GM19452 (cell line): Measurements from ENCODE around the gene THAP3.
"Not testable (repeated sequence)": the region's sequence is repeated elsewhere in the genome, so short reads cannot be mapped to it uniquely, and the experiment has no call there.

ENCODE experiments used
- ATAC-seq: cut with Tn5 transposase; IDR thresholded peaks from one replicate; pipeline ENCODE4 v1.9.1; 2021; ENCODE audit not compliant: unreplicated experiment

Gene THAP3

GRCh38 chr1:6590046-6590445 is 34.6 kb upstream of the THAP3 start:
- no peak for ATAC-seq

- no peak for ATAC-seq
Measured at GRCh38 chr1:6591222-6591621, 33.4 kb upstream of the THAP3 start.

GRCh38 chr1:6591644-6592043 is 33.0 kb upstream of the THAP3 start:
- no peak for ATAC-seq

- no peak for ATAC-seq
Measured at GRCh38 chr1:6592441-6592840, 32.2 kb upstream of the THAP3 start.

GRCh38 chr1:6592865-6593593 is 31.6 kb upstream of the THAP3 start:
- no peak for ATAC-seq

GRCh38 chr1:6593810-6594209 is 30.9 kb upstream of the THAP3 start:
- no peak for ATAC-seq

- no peak for ATAC-seq
Measured at GRCh38 chr1:6594977-6595740, 29.5 kb upstream of the THAP3 start.

- ATAC-seq: no peak
Measured at GRCh38 chr1:6596351-6596750, 28.3 kb upstream of the THAP3 start.

GRCh38 chr1:6596886-6597776 is 27.5 kb upstream of the THAP3 start:
- no peak for ATAC-seq

- no peak for ATAC-seq
Measured at GRCh38 chr1:6597777-6598131, 26.9 kb upstream of the THAP3 start.

GRCh38 chr1:6599141-6599975 is 25.3 kb upstream of the THAP3 start:
- ATAC-seq: no peak

- not testable (repeated sequence) for ATAC-seq
Measured at GRCh38 chr1:6599991-6600390, 24.7 kb upstream of the THAP3 start.

GRCh38 chr1:6600410-6601048 is 24.1 kb upstream of the THAP3 start:
- no peak for ATAC-seq

GRCh38 chr1:6601049-6601922 is 23.4 kb upstream of the THAP3 start:
- no peak for ATAC-seq

GRCh38 chr1:6601923-6602668 is 22.6 kb upstream of the THAP3 start:
- peak; percentile 32 for ATAC-seq

GRCh38 chr1:6602669-6603237 is 21.9 kb upstream of the THAP3 start, which contains the start of gene KLHL21:
TSS of gene KLHL21 (minus strand) at chr1:6602869. CDS start at chr1:6602817, 52 bp downstream.
- ATAC-seq: peak; percentile 59

GRCh38 chr1:6603238-6603914 is 21.3 kb upstream of the THAP3 start:
- ATAC-seq: peak; percentile 38
